ENCODE results near the gene PLCB4. TPM values are rescaled to one million over a fixed set of nuclear protein-coding genes. Genes with fewer than 3 reads are reported as not detected.

PLCB4 gene
- total RNA-seq, 4 donors from 2014 or later, result 20.6 to 45.9 (median 34.2) TPM

GRCh38 chr20:9402546-9402945 is 333.7 kb downstream of the PLCB4 start:
- intact Hi-C loops (cut with DNase I; ENCODE audit: low total_unique reads) (no loop called here), in situ Hi-C loops (cut with MboI; ENCODE audit: low pct_ligation_motif_present in 1 of 4, low pct_unique_long_range_greater_than_20kb in 1 of 4, low sequenced_read_pairs in 3 of 4) (loop anchor here in 2 of 4 donors (10.0 to 25.0 kb wide), 2 partner anchors 202 to 510 kb away; no protein-coding TSS in a partner anchor)
- H3K36me3 ChIP-seq, result peaks cover 0 to 17% (median 0%) of the 10 kb centered on the region in 4 donors

GRCh38 chr20:9403448-9403847 is 334.6 kb downstream of the PLCB4 start:
- Histone ChIP-seq H3K4me3 (no peak overlapping the region), H3K4me1 (no peaks in the 10 kb centered on the region), H3K36me3 (peaks cover 0 to 17% (median 0%) of the 10 kb centered on the region in 4 donors), H3K9me3 (no peaks in the 10 kb centered on the region), H3K27me3 (no peaks in the 10 kb centered on the region), H3K27ac (no peak overlapping the region)
- no peak for TF ChIP-seq EP300 (IDR thresholded peaks at IDR 0.05; ENCODE audit: low read depth)
- TF ChIP-seq CTCF (IDR thresholded peaks at IDR 0.05), result no peak
- TF ChIP-seq POLR2A (IDR thresholded peaks at IDR 0.05), result no peak
- no peak for TF ChIP-seq POLR2AphosphoS5 (IDR thresholded peaks at IDR 0.05)
- intact Hi-C loops (cut with DNase I; ENCODE audit: low total_unique reads) (no loop called here), in situ Hi-C loops (cut with MboI; ENCODE audit: low pct_ligation_motif_present in 1 of 4, low pct_unique_long_range_greater_than_20kb in 1 of 4, low sequenced_read_pairs in 3 of 4) (loop anchor here in 2 of 4 donors (10.0 to 25.0 kb wide), 2 partner anchors 201 to 509 kb away; no protein-coding TSS in a partner anchor)
- DNase-seq, result no peak

More at GRCh38 chr20:9402546-9402945, 333.7 kb downstream of the PLCB4 start:
- DNase-seq, result no peak
- Histone ChIP-seq H3K4me3 (no peak overlapping the region), H3K9me3 (no peaks in the 10 kb centered on the region), H3K4me1 (no peaks in the 10 kb centered on the region), H3K27me3 (no peaks in the 10 kb centered on the region), H3K27ac (no peak overlapping the region)
- 97 to 100% methylated on average over 3 of the region's 3 CpGs for WGBS, 2 donors (ENCODE audit: low coverage in 1 of 2)
- TF ChIP-seq POLR2A (IDR thresholded peaks at IDR 0.05), result no peak
- no peak for TF ChIP-seq EP300 (IDR thresholded peaks at IDR 0.05; ENCODE audit: low read depth)
- no peak for TF ChIP-seq POLR2AphosphoS5 (IDR thresholded peaks at IDR 0.05)
- TF ChIP-seq CTCF (IDR thresholded peaks at IDR 0.05), result no peak

GRCh38 chr20:9407805-9408421 is 339.0 kb downstream of the PLCB4 start:
- peak; percentile 59 for DNase-seq
- Histone ChIP-seq H3K4me3 (no peak overlapping the region), H3K9me3 (no peaks in the 10 kb centered on the region), H3K27ac (no peak overlapping the region), H3K36me3 (peaks cover 0 to 6% (median 2%) of the 10 kb centered on the region in 4 donors), H3K27me3 (no peaks in the 10 kb centered on the region), H3K4me1 (no peaks in the 10 kb centered on the region)
- intact Hi-C loops (cut with DNase I; ENCODE audit: low total_unique reads) (loop anchor here (5.0 kb wide), 1 partner anchor 199 kb away; no protein-coding TSS in a partner anchor), in situ Hi-C loops (cut with MboI; ENCODE audit: low pct_ligation_motif_present in 1 of 4, low pct_unique_long_range_greater_than_20kb in 1 of 4, low sequenced_read_pairs in 3 of 4) (loop anchor here in 3 of 4 donors (5.0 to 25.0 kb wide), 3 partner anchors 197 to 504 kb away; no protein-coding TSS in a partner anchor)
- WGBS, 2 donors (ENCODE audit: low coverage in 1 of 2), result 51% methylated on average over 8 of the region's 8 CpGs
- no peak for TF ChIP-seq EP300 (IDR thresholded peaks at IDR 0.05; ENCODE audit: low read depth)
- peak; percentile 71 to 84 (median 78) for TF ChIP-seq CTCF (IDR thresholded peaks at IDR 0.05)

GRCh38 chr20:9408422-9409300 is 339.8 kb downstream of the PLCB4 start:
- in situ Hi-C loops (cut with MboI; ENCODE audit: low pct_ligation_motif_present in 1 of 4, low pct_unique_long_range_greater_than_20kb in 1 of 4, low sequenced_read_pairs in 3 of 4) (loop anchor here in 3 of 4 donors (5.0 to 25.0 kb wide), 3 partner anchors 196 to 504 kb away; no protein-coding TSS in a partner anchor), intact Hi-C loops (cut with DNase I; ENCODE audit: low total_unique reads) (loop anchor here (5.0 kb wide), 1 partner anchor 199 kb away; no protein-coding TSS in a partner anchor)
- no peak for DNase-seq
- Histone ChIP-seq H3K9me3 (no peaks in the 10 kb centered on the region), H3K4me3 (no peak overlapping the region), H3K27me3 (no peaks in the 10 kb centered on the region), H3K4me1 (no peaks in the 10 kb centered on the region), H3K36me3 (peaks cover 0 to 3% (median 0%) of the 10 kb centered on the region in 4 donors), H3K27ac (no peak overlapping the region)
- 79 to 87% methylated on average over 9 to 10 of the region's 10 CpGs for WGBS, 2 donors (ENCODE audit: low coverage in 1 of 2)
- no peak for TF ChIP-seq POLR2AphosphoS5 (IDR thresholded peaks at IDR 0.05)
- TF ChIP-seq CTCF (IDR thresholded peaks at IDR 0.05), result peak in 1 of 5 experiments; percentile 27
- TF ChIP-seq POLR2A (IDR thresholded peaks at IDR 0.05), result no peak
- no peak for TF ChIP-seq EP300 (IDR thresholded peaks at IDR 0.05; ENCODE audit: low read depth)

Data from transverse colon (tissue), 4 donors.